GM12891 (cell line): ENCODE results near the gene SNX8.

Source experiments
- PAX5 ChIP-seq: IDR thresholded peaks from 2 replicates; pipeline ENCODE4 v1.6.1; 2011; ENCODE audit warnings: low read length, moderate library complexity, mild to moderate bottlenecking; ENCODE audit not compliant: insufficient read depth, severe bottlenecking
- POLR2A ChIP-seq: IDR thresholded peaks from 2 replicates; pipeline ENCODE4 v1.6.1; 2011; ENCODE audit warnings: low read depth, low read length, control low read depth
- POLR2AphosphoS5 ChIP-seq: IDR thresholded peaks from 2 replicates; pipeline ENCODE4 v1.6.1; 2011; ENCODE audit warnings: low read depth, low read length, control low read depth
- POU2F2 ChIP-seq: IDR thresholded peaks from 2 replicates; pipeline ENCODE4 v1.6.1; 2011; ENCODE audit warnings: low read depth, mild to moderate bottlenecking, control low read depth, low read length, moderate library complexity
- SPI1 ChIP-seq: IDR thresholded peaks from 2 replicates; pipeline ENCODE4 v1.6.1; 2011; ENCODE audit warnings: low read depth, low read length, control low read depth
- TAF1 ChIP-seq: IDR thresholded peaks from 2 replicates; pipeline ENCODE4 v1.6.1; 2011; ENCODE audit warnings: low read depth, low read length, control low read depth

- TF ChIP-seq POLR2A (no peak), POLR2AphosphoS5 (no peak), TAF1 (no peak), POU2F2 (no peak), PAX5 (no peak), SPI1 (no peak)
Observed at GRCh38 chr7:2224934-2225333, 89.3 kb downstream of the SNX8 start.
